Frontal cortex (tissue), 4 donors: Measurements from ENCODE around the gene SBF2. TPM values are rescaled to one million over a fixed set of nuclear protein-coding genes. Genes with fewer than 3 reads are reported as not detected.
"Not testable (repeated sequence)": the region's sequence is repeated elsewhere in the genome, so short reads cannot be mapped to it uniquely, and the experiment has no call there.

Source experiments
- DNase-seq, 2 donors: peaks; one replicate each; pipeline ENCODE4 v3.0.0; 2012; ENCODE audit warnings: low spot score in 2 of 2
- FAIRE-seq: peaks from 2 replicates; lab custom pipeline; 2012; peaks lifted over from hg19 to GRCh38; lab: Jason Lieb, UNC
- total RNA-seq: library from RNA; depleted of rRNA; stranded (reverse); fragments of >200 nt; gene quantifications from one replicate; pipeline ENCODE4 v1.2.3, GENCODE V29; 2014
- donor health status: control.
- donor health status: control.
- donor health status: control.

The SBF2 gene
- total RNA-seq, 1 donor from 2014 or later: 104 TPM

GRCh38 chr11:10038521-10039302, 255.3 kb downstream of the SBF2 start:
- peak; percentile 87 for FAIRE-seq
- no peak for DNase-seq

GRCh38 chr11:10035932-10036331, 258.1 kb downstream of the SBF2 start:
- FAIRE-seq, DNase-seq: not testable (repeated sequence)

GRCh38 chr11:10032935-10033334, 261.1 kb downstream of the SBF2 start:
- DNase-seq (no peak), FAIRE-seq (no peak)

GRCh38 chr11:10030122-10030490, 263.9 kb downstream of the SBF2 start:
- DNase-seq: no peak
- FAIRE-seq: no peak

GRCh38 chr11:10029386-10030121, 264.5 kb downstream of the SBF2 start:
- no peak for FAIRE-seq
- no peak for DNase-seq

- FAIRE-seq (no peak), DNase-seq (no peak)
These were observed 267.5 kb downstream of the SBF2 start for GRCh38 chr11:10026514-10026913.

GRCh38 chr11:10023212-10023611, 270.8 kb downstream of the SBF2 start:
- FAIRE-seq (no peak), DNase-seq (no peak)

- FAIRE-seq (no peak), DNase-seq (no peak)
These were observed 271.3 kb downstream of the SBF2 start for GRCh38 chr11:10022764-10023163.

- DNase-seq (no peak), FAIRE-seq (no peak)
These were observed 272.5 kb downstream of the SBF2 start for GRCh38 chr11:10021563-10021962.

GRCh38 chr11:10019906-10020682, 273.9 kb downstream of the SBF2 start:
- no peak for FAIRE-seq

GRCh38 chr11:10017911-10018310, 276.1 kb downstream of the SBF2 start:
- DNase-seq (no peak), FAIRE-seq (no peak)

More at GRCh38 chr11:10019906-10020682, 273.9 kb downstream of the SBF2 start:
- no peak for DNase-seq

- FAIRE-seq: no peak
- no peak for DNase-seq
These were observed 277.0 kb downstream of the SBF2 start for GRCh38 chr11:10017050-10017449.

- DNase-seq (no peak), FAIRE-seq (no peak)
These were observed 282.0 kb downstream of the SBF2 start for GRCh38 chr11:10012068-10012467.

- DNase-seq (no peak), FAIRE-seq (no peak)
These were observed 288.0 kb downstream of the SBF2 start for GRCh38 chr11:10005955-10006525.

- DNase-seq: no peak
- FAIRE-seq: no peak
These were observed 289.4 kb downstream of the SBF2 start for GRCh38 chr11:10004526-10005113.

GRCh38 chr11:10002221-10002620, 291.8 kb downstream of the SBF2 start:
- DNase-seq: no peak
- no peak for FAIRE-seq

GRCh38 chr11:9992306-9992705, 301.7 kb downstream of the SBF2 start:
- FAIRE-seq (no peak), DNase-seq (no peak)

GRCh38 chr11:9990221-9990973, 303.6 kb downstream of the SBF2 start:
- FAIRE-seq: no peak
- DNase-seq: no peak

- FAIRE-seq, DNase-seq: not testable (repeated sequence)
These were observed 306.7 kb downstream of the SBF2 start for GRCh38 chr11:9987303-9987702.
